HG03571 (cell line): ENCODE data around the gene FANK1.
"Not testable (repeated sequence)": the region's sequence is repeated elsewhere in the genome, so short reads cannot be mapped to it uniquely, and the experiment has no call there.

Experiments
- ATAC-seq: cut with Tn5 transposase; IDR thresholded peaks from one replicate; pipeline ENCODE4 v1.9.1; 2021; ENCODE audit not compliant: unreplicated experiment

FANK1 gene

GRCh38 chr10:126017961-126018560, 121.7 kb downstream of the FANK1 start:
- ATAC-seq, result no peak

DNA sequence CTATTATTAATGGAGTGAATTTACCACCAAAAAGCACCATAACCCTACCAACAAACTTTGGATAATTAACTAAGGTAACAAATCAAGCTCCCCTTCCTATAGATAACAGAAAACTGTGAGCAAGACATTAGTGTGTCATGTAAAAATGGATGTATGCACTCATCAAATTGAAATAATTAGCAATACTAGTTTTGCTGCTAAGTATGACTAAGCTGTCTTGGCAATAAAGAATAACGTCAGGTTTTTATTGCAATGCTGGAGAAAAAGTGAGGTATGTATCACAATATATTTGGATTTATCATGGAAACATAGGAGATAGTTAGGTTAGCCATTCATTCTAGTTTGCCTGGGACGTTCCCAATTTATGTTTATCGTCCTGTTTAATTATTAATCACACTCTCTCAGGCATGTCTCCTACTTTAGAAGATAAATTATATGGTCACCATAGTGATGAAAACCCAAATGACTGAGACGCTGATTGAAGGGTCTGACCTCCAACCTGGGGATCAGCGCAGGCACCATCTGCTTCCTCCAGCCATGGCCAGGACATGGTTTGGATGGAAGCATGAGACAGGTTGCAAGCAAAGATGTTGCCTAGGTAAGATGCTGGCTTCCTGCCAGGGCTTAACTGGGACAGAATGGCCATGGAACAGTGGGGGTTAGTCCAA, 125.6 kb downstream of the FANK1 start:
- no peak for ATAC-seq

- no peak for ATAC-seq
Observed at GRCh38 chr10:126022841-126023240, 126.5 kb downstream of the FANK1 start.

GRCh38 chr10:126027692-126028091, 131.3 kb downstream of the FANK1 start:
- ATAC-seq, result no peak

- no peak for ATAC-seq
Observed at GRCh38 chr10:126029999-126030398, 133.6 kb downstream of the FANK1 start.

DNA sequence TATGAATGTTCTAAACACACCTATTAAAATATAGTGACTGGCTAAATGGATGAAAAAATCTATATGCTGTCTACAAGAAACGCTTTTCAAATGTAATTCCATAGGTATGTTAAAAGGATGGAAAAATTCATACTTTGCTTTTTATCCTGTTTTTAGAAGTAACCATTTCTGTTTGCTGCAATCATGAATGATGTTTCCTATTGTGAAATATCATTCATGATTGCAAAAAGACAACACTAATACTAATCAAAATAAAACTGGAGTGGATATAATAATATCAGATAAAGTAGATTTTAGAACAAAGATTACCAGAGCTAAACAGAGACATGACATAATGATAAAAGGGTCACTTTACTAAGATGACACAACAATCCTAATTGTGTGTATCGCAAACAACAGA, 138.2 kb downstream of the FANK1 start:
- ATAC-seq, result no peak

GRCh38 chr10:126036515-126036914, 140.2 kb downstream of the FANK1 start:
- ATAC-seq, result no peak

GRCh38 chr10:126037946-126038345, 141.6 kb downstream of the FANK1 start:
- no peak for ATAC-seq

- no peak for ATAC-seq
Observed at GRCh38 chr10:126041117-126041516, 144.8 kb downstream of the FANK1 start.

DNA sequence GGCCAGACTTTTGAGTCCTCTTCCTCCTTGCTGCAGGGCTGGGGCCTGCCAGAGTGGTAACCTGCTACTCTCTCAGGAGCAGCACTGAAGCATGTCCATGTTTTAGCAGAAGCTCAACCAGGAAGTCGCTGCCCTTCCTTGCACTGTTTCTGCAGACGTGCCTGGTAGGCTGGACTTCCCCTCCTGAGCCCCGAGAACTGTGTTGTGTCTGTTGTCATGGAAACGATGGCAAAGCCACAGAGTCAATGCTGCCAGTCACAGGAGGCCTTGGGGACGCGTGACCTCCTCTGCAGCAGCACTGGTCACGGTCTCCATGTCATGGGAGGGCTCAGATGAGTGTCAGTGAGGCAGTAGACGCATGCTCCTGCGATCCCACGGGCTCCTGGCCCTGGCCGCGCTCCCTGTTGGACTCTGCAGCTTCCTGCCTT, 145.5 kb downstream of the FANK1 start:
- peak; percentile 99 for ATAC-seq

- ATAC-seq, result no peak
Observed at GRCh38 chr10:126042354-126042753, 146.0 kb downstream of the FANK1 start.

GRCh38 chr10:126042906-126043305, 146.5 kb downstream of the FANK1 start:
- ATAC-seq, result no peak

GRCh38 chr10:126043389-126043788, 147.0 kb downstream of the FANK1 start:
- ATAC-seq, result no peak

DNA sequence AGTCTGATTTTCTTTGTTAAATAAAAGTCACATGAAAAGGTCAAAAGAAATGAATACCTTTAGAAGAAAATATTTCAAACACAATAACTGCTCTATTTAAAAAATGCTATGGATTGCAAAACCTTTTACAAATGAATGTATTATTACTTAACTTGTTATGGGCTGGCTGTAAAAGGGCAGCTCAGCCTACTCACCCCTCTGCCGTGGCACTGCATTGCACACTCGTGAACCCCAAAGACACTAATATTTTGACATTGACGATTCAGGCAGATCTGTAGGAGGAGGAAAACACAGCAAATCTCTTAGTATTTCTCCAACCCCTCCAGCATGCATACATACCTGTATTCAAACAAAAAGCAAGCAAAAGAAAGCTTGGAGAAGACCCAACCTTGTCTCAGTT, 149.5 kb downstream of the FANK1 start:
- no peak for ATAC-seq

DNA sequence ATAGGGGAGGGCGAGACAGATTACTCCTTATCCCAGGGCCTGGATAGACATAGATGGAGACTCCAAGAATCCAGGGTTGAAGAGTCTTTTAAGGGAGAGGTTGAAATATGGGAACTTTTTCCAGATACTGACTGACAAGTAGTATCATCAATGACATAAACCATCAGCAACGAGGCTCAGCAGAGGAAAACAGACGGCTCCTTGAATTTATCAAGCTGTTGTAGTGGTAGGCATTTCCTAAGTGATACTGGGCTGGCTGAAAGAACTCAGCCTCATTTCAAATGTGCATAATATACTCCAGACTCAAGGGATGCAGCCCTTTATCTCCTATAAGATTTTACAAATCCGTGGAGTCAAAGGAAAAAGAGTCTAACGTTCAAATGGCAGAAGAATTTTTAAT, 150.5 kb downstream of the FANK1 start:
- no peak for ATAC-seq

GRCh38 chr10:126047749-126048148, 151.4 kb downstream of the FANK1 start:
- not testable (repeated sequence) for ATAC-seq

DNA sequence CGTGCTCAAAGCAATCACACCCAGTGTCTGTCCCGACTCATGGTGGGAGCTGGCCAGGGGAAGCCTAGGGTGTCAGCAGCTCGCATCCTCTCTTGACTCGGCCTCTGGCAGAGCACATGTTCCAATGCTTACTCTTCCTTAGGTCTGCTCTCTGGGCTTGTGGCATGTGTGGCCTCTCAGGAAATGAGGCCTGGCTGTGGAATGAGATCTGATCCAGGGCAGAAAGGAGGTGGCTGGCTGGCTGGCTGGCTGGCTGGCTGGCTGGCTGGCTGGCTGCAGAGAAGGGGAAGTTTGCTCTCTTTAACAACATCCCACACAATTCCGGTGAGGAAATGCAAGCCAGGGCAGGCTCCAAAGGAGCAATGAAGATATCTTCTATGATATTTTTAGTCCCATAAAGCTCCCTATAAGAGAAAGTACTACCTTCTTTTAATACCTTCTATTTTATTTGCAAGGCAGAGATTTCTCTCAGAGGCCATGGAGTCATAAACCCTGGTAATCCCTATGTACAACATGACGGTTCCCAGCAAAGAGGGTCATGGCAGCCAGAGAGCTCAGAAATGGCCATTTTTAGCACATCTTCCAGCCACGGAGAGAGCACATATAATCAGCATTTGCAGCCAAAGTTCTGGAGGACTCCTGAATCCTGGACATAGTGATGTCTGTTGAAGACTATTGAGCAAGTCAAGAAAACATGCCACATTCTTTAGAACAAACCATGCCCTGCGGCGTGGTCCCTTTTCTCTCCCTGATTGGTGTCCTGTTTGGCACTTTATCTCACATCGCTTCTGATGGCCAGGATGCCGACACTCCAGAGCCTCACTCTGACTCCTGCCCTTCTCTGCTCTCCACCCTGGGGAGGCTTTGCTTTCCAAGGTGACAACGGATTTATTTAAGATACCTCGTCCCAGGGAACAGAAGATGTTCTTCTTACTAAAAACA, 153.7 kb downstream of the FANK1 start:
- no peak for ATAC-seq

GRCh38 chr10:126052171-126052570, 155.8 kb downstream of the FANK1 start:
- no peak for ATAC-seq

DNA sequence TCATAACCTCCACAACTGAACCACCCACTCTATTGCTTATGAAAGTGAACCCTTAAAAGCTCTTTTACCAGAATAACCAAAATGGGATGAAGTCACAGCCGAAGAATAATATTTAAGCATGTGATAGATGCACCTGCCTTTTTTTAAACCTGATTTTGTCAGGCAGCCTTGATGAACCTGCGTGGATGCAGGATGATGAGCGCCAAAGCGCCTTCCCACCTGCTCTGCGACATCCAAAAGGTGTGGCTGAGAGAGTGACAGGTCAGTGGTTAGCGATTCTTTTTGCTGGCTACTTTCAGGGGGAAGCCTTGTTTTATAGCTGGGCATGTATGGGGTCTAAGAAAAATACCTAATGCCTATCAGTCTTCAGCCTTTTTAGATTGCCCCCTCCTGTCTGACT, 157.8 kb downstream of the FANK1 start:
- no peak for ATAC-seq

- ATAC-seq, result no peak
Observed at GRCh38 chr10:126057494-126057893, 161.1 kb downstream of the FANK1 start.

DNA sequence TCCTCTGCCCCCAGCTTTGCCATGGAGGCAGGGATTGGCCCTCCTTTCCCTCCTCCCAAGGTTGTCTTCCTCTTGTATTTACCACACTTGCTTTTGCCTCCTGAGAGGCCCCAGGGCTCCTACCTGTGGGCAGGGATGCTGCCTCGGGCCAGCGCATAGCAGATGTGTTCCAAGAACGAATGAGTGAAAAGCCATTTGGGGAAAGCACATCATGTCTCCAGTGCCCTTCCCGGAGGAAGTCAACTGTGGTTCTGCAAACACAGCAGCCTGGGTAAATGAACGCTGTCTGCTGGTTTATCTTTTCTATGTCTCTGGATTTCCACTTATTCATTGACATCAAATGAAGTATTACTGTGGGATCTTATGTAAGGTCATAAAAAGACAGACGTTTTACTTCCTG, 161.7 kb downstream of the FANK1 start:
- no peak for ATAC-seq

DNA sequence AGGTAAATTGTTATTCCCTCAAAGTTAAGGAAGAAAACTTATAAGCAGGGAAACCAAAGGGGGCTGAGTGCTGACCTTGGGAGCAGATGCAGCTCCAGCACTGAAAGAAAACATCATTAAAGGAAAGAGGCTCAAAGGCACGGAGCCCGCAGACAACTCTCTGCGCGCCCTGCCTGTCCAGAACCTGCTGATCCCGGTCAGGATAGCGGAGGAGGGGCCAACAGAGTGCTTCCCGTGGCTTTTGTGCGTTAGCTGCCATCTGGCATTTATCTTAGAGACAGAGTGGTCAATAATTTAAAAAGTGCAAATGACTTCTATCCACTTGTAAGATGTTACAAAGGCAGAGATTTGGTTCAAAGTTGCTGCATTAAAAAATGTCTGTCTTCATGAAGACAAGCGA, 162.1 kb downstream of the FANK1 start:
- no peak for ATAC-seq
